ENCODE results near the gene PCDH9. TPM values are rescaled to one million over a fixed set of nuclear protein-coding genes. Genes with fewer than 3 reads are reported as not detected.

PCDH9 gene
- total and polyA plus RNA-seq, 2 of the 13 experiments (the other 11 are each of a cell fraction or from before 2014, with no cell fraction given) = 0.09 TPM; not detected in 1

DNA sequence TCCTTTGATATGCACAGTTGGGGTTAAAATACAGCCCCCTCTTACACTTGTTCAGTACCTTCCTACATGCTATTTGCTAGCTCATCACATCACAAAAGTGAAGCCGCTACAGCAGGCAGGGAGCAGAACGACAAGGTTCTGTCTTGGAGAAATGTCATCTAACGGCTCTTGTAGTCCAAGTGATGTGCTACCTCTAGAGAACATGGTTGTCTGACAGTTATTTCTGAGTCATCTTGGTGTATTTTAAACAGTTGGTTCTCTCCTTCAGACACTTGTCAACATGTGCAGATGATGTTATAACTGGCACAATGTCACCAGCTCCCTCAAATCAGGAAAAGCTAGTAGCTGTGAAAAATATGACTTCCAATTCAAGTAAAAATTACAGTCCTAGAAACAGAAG is 865.0 kb downstream of the PCDH9 start:
- intact Hi-C loops (cut with micrococcal nuclease; ENCODE audit: unreplicated experiment) = no loop called here
- FAIRE-seq = no peak

DNA sequence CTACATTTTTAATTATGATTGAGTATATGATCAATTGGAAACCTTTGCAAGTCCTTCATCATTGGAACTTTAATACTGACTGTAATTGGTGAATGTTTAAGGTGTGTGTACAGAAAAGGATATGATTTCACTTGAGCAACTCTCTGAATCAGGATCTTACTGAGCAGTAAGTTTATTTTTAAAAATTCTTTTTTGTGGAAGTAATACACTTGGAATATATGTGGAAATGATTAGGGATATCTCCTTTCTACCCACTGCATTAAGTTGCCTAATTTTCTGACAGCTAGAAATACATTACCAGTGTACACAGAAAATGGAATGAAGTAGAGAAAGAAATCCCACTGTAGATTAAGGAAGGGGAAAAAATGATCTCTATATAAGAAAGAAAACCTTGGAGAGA is 865.8 kb downstream of the PCDH9 start:
- ChIA-PET POLR2A (no interaction called here), CTCF (ENCODE audit: low intra/inter-chr PET ratio, low total read pairs) (no interaction called here)
- Histone ChIP-seq H3K4me1 (ENCODE audit: insufficient read depth, low read length) (no peaks in the 10 kb centered on the region), H3K36me3 (replicated peaks in 1 of 2; ENCODE audit: control insufficient read depth in 1 of 2, insufficient read depth in 2 of 2, low read length in 2 of 2) (no peaks in the 10 kb centered on the region), H3K79me2 (ENCODE audit: insufficient read depth, low read length) (no peaks in the 10 kb centered on the region), H3K27ac (ENCODE audit: extremely low read length, insufficient read depth, low read length) (no peak overlapping the region), H3K9me3 (ENCODE audit: low read length) (no peaks in the 10 kb centered on the region), H3K9ac (ENCODE audit: insufficient read depth, low read depth, low read length) (no peak overlapping the region), H3K4me3 (replicated peaks in 1 of 3; ENCODE audit: insufficient read depth in 1 of 3, low read depth in 2 of 3, low read length in 3 of 3) (no peak overlapping the region), H3K4me2 (ENCODE audit: low read depth, low read length) (no peak overlapping the region), H4K20me1 (ENCODE audit: insufficient read depth, low read length) (no peaks in the 10 kb centered on the region), H2AFZ (ENCODE audit: low read length) (no peak overlapping the region), H3K27me3 (ENCODE audit: control insufficient read depth in 1 of 2, insufficient read depth in 2 of 2, low read length in 2 of 2) (no peaks in the 10 kb centered on the region)
- ATAC-seq = no peak
- DNase-seq (ENCODE audit: low spot score) = no peak
- intact Hi-C loops (cut with micrococcal nuclease; ENCODE audit: unreplicated experiment) = no loop called here
- FAIRE-seq = no peak
- in situ Hi-C loops (cut with HindIII; ENCODE audit: extremely low pct_ligation_motif_present, low pct_unique_long_range_greater_than_20kb) = no loop called here
- no TSS peak for BruUV-seq (replicated peaks)
- TF ChIP-seq KLF6 (CRISPR knock-in tag; IDR thresholded peaks at IDR 0.05) (no peak), KMT2B (CRISPR knock-in tag; IDR thresholded peaks at IDR 0.05) (no peak), YEATS2 (CRISPR knock-in tag; IDR thresholded peaks at IDR 0.05; ENCODE audit: borderline replicate concordance) (no peak), FOXC1 (CRISPR knock-in tag; IDR thresholded peaks at IDR 0.05; ENCODE audit: borderline replicate concordance) (no peak), ZNF777 (CRISPR knock-in tag; IDR thresholded peaks at IDR 0.05) (no peak), ELF1 (CRISPR knock-in tag; IDR thresholded peaks at IDR 0.05) (no peak), DNMT1 (CRISPR knock-in tag; IDR thresholded peaks at IDR 0.05) (no peak), ESRRA (CRISPR knock-in tag; IDR thresholded peaks at IDR 0.05; ENCODE audit: low read depth) (no peak), ZNF253 (CRISPR knock-in tag; IDR thresholded peaks at IDR 0.05; ENCODE audit: borderline replicate concordance) (no peak), ELF4 (CRISPR knock-in tag; IDR thresholded peaks at IDR 0.05; ENCODE audit: borderline replicate concordance) (no peak), ZNF776 (CRISPR knock-in tag; IDR thresholded peaks at IDR 0.05) (no peak), ZNF547 (CRISPR knock-in tag; IDR thresholded peaks at IDR 0.05) (no peak)
- TF ChIP-seq, protein P1, sequence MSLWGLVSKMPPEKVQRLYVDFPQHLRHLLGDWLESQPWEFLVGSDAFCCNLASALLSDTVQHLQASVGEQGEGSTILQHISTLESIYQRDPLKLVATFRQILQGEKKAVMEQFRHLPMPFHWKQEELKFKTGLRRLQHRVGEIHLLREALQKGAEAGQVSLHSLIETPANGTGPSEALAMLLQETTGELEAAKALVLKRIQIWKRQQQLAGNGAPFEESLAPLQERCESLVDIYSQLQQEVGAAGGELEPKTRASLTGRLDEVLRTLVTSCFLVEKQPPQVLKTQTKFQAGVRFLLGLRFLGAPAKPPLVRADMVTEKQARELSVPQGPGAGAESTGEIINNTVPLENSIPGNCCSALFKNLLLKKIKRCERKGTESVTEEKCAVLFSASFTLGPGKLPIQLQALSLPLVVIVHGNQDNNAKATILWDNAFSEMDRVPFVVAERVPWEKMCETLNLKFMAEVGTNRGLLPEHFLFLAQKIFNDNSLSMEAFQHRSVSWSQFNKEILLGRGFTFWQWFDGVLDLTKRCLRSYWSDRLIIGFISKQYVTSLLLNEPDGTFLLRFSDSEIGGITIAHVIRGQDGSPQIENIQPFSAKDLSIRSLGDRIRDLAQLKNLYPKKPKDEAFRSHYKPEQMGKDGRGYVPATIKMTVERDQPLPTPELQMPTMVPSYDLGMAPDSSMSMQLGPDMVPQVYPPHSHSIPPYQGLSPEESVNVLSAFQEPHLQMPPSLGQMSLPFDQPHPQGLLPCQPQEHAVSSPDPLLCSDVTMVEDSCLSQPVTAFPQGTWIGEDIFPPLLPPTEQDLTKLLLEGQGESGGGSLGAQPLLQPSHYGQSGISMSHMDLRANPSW (CRISPR knock-in tag; IDR thresholded peaks at IDR 0.05; ENCODE audit: borderline replicate concordance) = no peak
- TF ChIP-seq, protein P2, sequence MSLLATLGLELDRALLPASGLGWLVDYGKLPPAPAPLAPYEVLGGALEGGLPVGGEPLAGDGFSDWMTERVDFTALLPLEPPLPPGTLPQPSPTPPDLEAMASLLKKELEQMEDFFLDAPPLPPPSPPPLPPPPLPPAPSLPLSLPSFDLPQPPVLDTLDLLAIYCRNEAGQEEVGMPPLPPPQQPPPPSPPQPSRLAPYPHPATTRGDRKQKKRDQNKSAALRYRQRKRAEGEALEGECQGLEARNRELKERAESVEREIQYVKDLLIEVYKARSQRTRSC (CRISPR knock-in tag; IDR thresholded peaks at IDR 0.05; ENCODE audit: low read depth) = no peak
- TF ChIP-seq, protein P3, sequence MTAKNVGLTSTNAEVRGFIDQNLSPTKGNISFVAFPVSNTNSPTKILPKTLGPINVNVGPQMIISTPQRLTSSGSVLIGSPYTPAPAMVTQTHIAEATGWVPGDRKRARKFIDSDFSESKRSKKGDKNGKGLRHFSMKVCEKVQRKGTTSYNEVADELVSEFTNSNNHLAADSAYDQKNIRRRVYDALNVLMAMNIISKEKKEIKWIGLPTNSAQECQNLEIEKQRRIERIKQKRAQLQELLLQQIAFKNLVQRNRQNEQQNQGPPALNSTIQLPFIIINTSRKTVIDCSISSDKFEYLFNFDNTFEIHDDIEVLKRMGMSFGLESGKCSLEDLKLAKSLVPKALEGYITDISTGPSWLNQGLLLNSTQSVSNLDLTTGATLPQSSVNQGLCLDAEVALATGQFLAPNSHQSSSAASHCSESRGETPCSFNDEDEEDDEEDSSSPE (CRISPR knock-in tag; IDR thresholded peaks at IDR 0.05) = no peak

More for the DNA sequence above, 865.0 kb downstream of the PCDH9 start:
- 4% methylated on average over 3 of the region's 3 CpGs for WGBS (ENCODE audit: low lambda C conversion rate)
- BruUV-seq (replicated peaks) = no TSS peak
- ATAC-seq (no peak), DNase-seq (ENCODE audit: low spot score) (no peak)
- no peak overlapping the region for H3K27ac ChIP-seq (ENCODE audit: extremely low read length, insufficient read depth, low read length)
- ChIA-PET POLR2A (no interaction called here), CTCF (ENCODE audit: low intra/inter-chr PET ratio, low total read pairs) (no interaction called here)
- H3K4me3 ChIP-seq (replicated peaks in 1 of 3; ENCODE audit: insufficient read depth in 1 of 3, low read depth in 2 of 3, low read length in 3 of 3) = no peak overlapping the region
- H3K9me3 ChIP-seq (ENCODE audit: low read length) = no peaks in the 10 kb centered on the region
- TF ChIP-seq AKAP8 (CRISPR knock-in tag; IDR thresholded peaks at IDR 0.05) (no peak), ZNF747 (CRISPR knock-in tag; IDR thresholded peaks at IDR 0.05; ENCODE audit: borderline replicate concordance) (no peak), PHF21A (CRISPR knock-in tag; IDR thresholded peaks at IDR 0.05) (no peak)
- no peak overlapping the region for H3K4me2 ChIP-seq (ENCODE audit: low read depth, low read length)
- H3K79me2 ChIP-seq (ENCODE audit: insufficient read depth, low read length) = no peaks in the 10 kb centered on the region
- H4K20me1 ChIP-seq (ENCODE audit: insufficient read depth, low read length) = no peaks in the 10 kb centered on the region
- in situ Hi-C loops (cut with HindIII; ENCODE audit: extremely low pct_ligation_motif_present, low pct_unique_long_range_greater_than_20kb) = no loop called here
- no peak overlapping the region for H3K9ac ChIP-seq (ENCODE audit: insufficient read depth, low read depth, low read length)
- no peak overlapping the region for H2AFZ ChIP-seq (ENCODE audit: low read length)
- H3K27me3 ChIP-seq (ENCODE audit: control insufficient read depth in 1 of 2, insufficient read depth in 2 of 2, low read length in 2 of 2) = no peaks in the 10 kb centered on the region
- no peaks in the 10 kb centered on the region for H3K36me3 ChIP-seq (replicated peaks in 1 of 2; ENCODE audit: control insufficient read depth in 1 of 2, insufficient read depth in 2 of 2, low read length in 2 of 2)
- H3K4me1 ChIP-seq (ENCODE audit: insufficient read depth, low read length) = no peaks in the 10 kb centered on the region
